Upper lobe of left lung (tissue), 6 donors: ENCODE results near the gene HMMR. TPM values are rescaled to one million over a fixed set of nuclear protein-coding genes. Genes with fewer than 3 reads are reported as not detected.

ENCODE experiments used
- ATAC-seq, 2 donors: fragments of 200-7000 bp; cut with Tn5 transposase; one replicate each; pipeline ENCODE4 v1.9.1; 2022; ENCODE audit warnings: mild to moderate bottlenecking in 2 of 2, moderate library complexity in 2 of 2; ENCODE audit not compliant: low FRiP score in 2 of 2
- DNase-seq, 2 donors: peaks; one replicate each; pipeline ENCODE4 v3.0.0-alpha.2; 2019 to 2020
- H3K27ac ChIP-seq, 4 donors: fragments of 200-600 bp; sonication (generic); one replicate each; pipeline ENCODE4 v1.5.1; 2016 to 2019
- H3K27me3 ChIP-seq, 4 donors: fragments of 200-600 bp; sonication (generic); one replicate each; pipeline ENCODE4 v1.5.1; 2017 to 2019
- H3K36me3 ChIP-seq, 4 donors: fragments of 200-600 bp; sonication (generic); one replicate each; pipeline ENCODE4 v1.5.1; 2016 to 2019
- H3K4me1 ChIP-seq, 4 donors: fragments of 200-600 bp; sonication (generic); one replicate each; pipeline ENCODE4 v1.5.1; 2018 to 2019
- H3K4me3 ChIP-seq, 4 donors: fragments of 200-600 bp; sonication (generic); one replicate each; pipeline ENCODE4 v1.5.1; 2017 to 2019; ENCODE audit warnings: mild to moderate bottlenecking in 2 of 4, moderate library complexity in 1 of 4
- H3K9me3 ChIP-seq, 4 donors: fragments of 200-600 bp; sonication (generic); one replicate each; pipeline ENCODE4 v1.5.1; 2018 to 2019
- EP300 ChIP-seq, 4 donors: sonication (generic); formaldehyde crosslinking; IDR thresholded peaks; one replicate each; pipeline ENCODE4 v1.5.1; 2017; ENCODE audit warnings: antibody characterized with exemption in 4 of 4, control low read depth in 2 of 4
- POLR2A ChIP-seq, 4 donors: fragments of 450-650 bp; IDR thresholded peaks; one replicate each; pipeline ENCODE4 v1.5.1; 2016 to 2017; ENCODE audit warnings: antibody characterized with exemption in 4 of 4, mild to moderate bottlenecking in 2 of 4
- POLR2AphosphoS5 ChIP-seq, 2 donors: sonication (generic); formaldehyde crosslinking; IDR thresholded peaks; one replicate each; pipeline ENCODE4 v1.5.1; 2017; ENCODE audit warnings: antibody characterized with exemption in 2 of 2
- WGBS, 2 donors: methylation state at CpG; one replicate each; pipeline ENCODE4 v1.1.5; 2017 to 2018; 5-methylcytosine and 5-hydroxymethylcytosine counted together
- total RNA-seq, 6 donors: library from RNA; depleted of rRNA in 4 of 6; stranded (reverse); fragments of >200 nt in 4 of 6; gene quantifications; one replicate each; pipeline versions ENCODE4 v1.1.0 to v1.2.1, GENCODE V29; 2016 to 2021
- TF ChIP-seq, protein P1 (sequence below), 6 experiments: fragments of 450-650 bp in 4 of 6; fragments of 200-600 bp in 2 of 6; sonication (generic) in 2 of 6; IDR thresholded peaks; one replicate each; pipeline ENCODE4 v1.5.1; 2016 to 2019; ENCODE audit warnings: antibody characterized with exemption in 6 of 6
- donor health status: DM: no; HTN: no; CAD: no; lungs with moderate emphysema.
- donor health status: DM: no; HTN: yes; CAD: no; lungs with severe emphysema.

Gene HMMR
- total RNA-seq, 6 donors from 2014 or later: 0.74 to 4.2 (median 1.9) TPM

DNA sequence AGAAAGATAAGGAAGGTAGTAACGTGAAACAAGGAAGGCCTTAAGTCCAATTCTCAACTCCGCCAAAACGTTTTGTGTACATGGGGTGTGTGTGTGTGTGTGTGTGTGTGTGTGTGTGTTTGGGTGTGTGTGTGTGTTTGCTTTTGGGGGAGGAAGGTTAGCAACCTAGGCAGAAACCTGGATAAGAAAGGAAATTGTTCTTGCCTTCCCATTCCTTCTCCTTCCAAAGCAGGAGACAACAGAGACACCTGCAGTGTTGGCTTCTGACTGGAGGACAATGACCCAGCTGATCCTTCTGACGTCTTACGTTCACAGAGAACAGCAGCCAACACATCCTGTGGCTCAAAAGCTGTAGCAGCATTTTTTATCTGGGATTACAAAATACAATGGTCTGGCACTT, 27.2 kb upstream of the HMMR start:
- ATAC-seq: no peak

DNA sequence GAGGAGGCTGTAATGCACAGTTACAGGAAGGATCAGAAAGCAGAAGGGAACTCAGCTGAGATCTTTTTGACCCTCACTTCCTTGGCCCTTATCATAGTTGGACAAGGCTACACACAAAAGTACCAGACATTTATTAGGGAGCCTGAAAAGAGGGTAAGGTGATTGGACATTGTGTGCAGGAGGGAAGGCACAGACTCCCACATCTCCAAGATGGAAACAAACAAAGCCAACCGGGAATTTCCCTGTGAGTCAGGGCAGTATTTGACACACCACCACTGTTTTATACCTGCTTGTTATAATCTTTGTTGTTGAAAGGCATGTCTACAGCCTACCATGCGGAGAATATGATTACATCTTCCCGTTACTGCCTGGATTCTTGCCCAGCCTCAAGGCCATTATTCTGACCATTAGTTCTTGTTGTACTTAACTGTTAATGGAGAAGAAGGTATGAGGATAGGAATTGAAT, 26.0 kb upstream of the HMMR start:
- no peaks in the 10 kb centered on the region for H3K9me3 ChIP-seq
- no peak overlapping the region for H3K4me3 ChIP-seq
- ATAC-seq (no peak), DNase-seq (no peak)
- TF ChIP-seq POLR2A (IDR thresholded peaks at IDR 0.05): no peak
- TF ChIP-seq, protein P1, sequence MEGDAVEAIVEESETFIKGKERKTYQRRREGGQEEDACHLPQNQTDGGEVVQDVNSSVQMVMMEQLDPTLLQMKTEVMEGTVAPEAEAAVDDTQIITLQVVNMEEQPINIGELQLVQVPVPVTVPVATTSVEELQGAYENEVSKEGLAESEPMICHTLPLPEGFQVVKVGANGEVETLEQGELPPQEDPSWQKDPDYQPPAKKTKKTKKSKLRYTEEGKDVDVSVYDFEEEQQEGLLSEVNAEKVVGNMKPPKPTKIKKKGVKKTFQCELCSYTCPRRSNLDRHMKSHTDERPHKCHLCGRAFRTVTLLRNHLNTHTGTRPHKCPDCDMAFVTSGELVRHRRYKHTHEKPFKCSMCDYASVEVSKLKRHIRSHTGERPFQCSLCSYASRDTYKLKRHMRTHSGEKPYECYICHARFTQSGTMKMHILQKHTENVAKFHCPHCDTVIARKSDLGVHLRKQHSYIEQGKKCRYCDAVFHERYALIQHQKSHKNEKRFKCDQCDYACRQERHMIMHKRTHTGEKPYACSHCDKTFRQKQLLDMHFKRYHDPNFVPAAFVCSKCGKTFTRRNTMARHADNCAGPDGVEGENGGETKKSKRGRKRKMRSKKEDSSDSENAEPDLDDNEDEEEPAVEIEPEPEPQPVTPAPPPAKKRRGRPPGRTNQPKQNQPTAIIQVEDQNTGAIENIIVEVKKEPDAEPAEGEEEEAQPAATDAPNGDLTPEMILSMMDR (IDR thresholded peaks at IDR 0.05): no peak
- no peak for TF ChIP-seq EP300 (IDR thresholded peaks at IDR 0.05)
- no peak overlapping the region for H3K27ac ChIP-seq
- no peaks in the 10 kb centered on the region for H3K27me3 ChIP-seq
- H3K36me3 ChIP-seq: no peaks in the 10 kb centered on the region
- H3K4me1 ChIP-seq: peaks cover 13 to 20% (median 14%) of the 10 kb centered on the region in 4 donors
- WGBS, 2 donors: 30 to 61% methylated on average over 3 of the region's 3 CpGs

More for the DNA sequence above, 27.2 kb upstream of the HMMR start:
- Histone ChIP-seq H3K27me3 (no peaks in the 10 kb centered on the region), H3K4me1 (peaks cover under 1 to 8% (median 3%) of the 10 kb centered on the region in 4 donors), H3K36me3 (no peaks in the 10 kb centered on the region), H3K9me3 (no peaks in the 10 kb centered on the region), H3K27ac (no peak overlapping the region), H3K4me3 (no peak overlapping the region)
- no peak for TF ChIP-seq POLR2A (IDR thresholded peaks at IDR 0.05)
- TF ChIP-seq POLR2AphosphoS5 (IDR thresholded peaks at IDR 0.05): no peak
- no peak for TF ChIP-seq EP300 (IDR thresholded peaks at IDR 0.05)
- TF ChIP-seq, protein P1 (IDR thresholded peaks at IDR 0.05): no peak
- no peak for DNase-seq
- whole genome bisulfite sequencing, 2 donors: 43 to 57% methylated on average over 5 of the region's 5 CpGs

DNA sequence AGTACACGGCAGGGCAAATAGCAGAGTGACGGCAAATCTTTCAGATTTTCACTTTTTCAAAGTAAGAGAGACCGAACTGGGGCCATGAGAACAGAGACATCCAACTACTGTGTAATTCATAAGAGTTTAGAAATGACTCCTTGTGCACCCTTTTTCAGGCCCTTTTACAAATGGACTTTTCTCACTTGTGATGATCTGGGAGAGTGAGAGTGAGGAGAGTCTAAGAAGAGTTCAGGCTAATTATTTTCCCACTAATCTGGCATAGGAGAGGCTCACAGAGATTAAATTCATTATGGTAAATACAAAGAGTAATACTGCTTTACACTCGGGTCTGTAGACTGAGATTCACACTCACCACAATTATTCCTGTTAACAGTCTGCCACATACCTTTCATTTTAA, 23.9 kb upstream of the HMMR start:
- Histone ChIP-seq H3K4me3 (peak overlapping the region in 1 of 4 donors; percentile 95), H3K27ac (peak overlapping the region in 3 of 4 donors; percentile 88 to 93 (median 92)), H3K4me1 (peaks cover 20 to 27% (median 24%) of the 10 kb centered on the region in 4 donors), H3K36me3 (peaks cover 0 to 6% (median 4%) of the 10 kb centered on the region in 4 donors), H3K9me3 (no peaks in the 10 kb centered on the region), H3K27me3 (no peaks in the 10 kb centered on the region)
- DNase-seq: no peak
- TF ChIP-seq EP300 (IDR thresholded peaks at IDR 0.05) (no peak), POLR2A (IDR thresholded peaks at IDR 0.05) (no peak), POLR2AphosphoS5 (IDR thresholded peaks at IDR 0.05) (no peak)
- TF ChIP-seq, protein P1 (IDR thresholded peaks at IDR 0.05): no peak
- no peak for ATAC-seq
- WGBS, 2 donors: 86 to 88% methylated on average over 4 of the region's 4 CpGs

DNA sequence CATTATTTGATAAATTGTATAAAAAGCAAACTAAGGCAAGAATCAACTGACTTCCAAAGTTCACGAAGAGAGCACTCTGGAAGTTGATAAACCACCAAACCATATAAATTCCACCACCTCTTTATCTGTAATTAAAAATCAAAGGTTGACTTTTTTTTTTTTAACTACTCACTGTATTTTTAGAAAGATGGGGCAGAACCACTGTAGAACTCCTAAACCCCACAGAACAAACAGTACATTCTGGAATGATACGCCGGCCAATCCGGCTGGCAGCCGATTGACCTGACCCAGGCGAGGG, 23.5 kb upstream of the HMMR start:
- Histone ChIP-seq H3K27ac (peak overlapping the region; percentile 88 to 94 (median 92)), H3K9me3 (no peaks in the 10 kb centered on the region), H3K27me3 (no peaks in the 10 kb centered on the region), H3K4me1 (peaks cover 20 to 27% (median 24%) of the 10 kb centered on the region in 4 donors), H3K4me3 (peak overlapping the region in 3 of 4 donors; percentile 73 to 95 (median 91)), H3K36me3 (peaks cover 4 to 10% (median 6%) of the 10 kb centered on the region in 4 donors)
- ATAC-seq: no peak
- TF ChIP-seq POLR2A (IDR thresholded peaks at IDR 0.05) (no peak), POLR2AphosphoS5 (IDR thresholded peaks at IDR 0.05) (no peak), EP300 (IDR thresholded peaks at IDR 0.05) (no peak)
- TF ChIP-seq, protein P1 (IDR thresholded peaks at IDR 0.05): no peak
- WGBS, 2 donors: 4 to 5% methylated on average over 6 of the region's 6 CpGs
- DNase-seq: no peak
